Ishikawa (cell line): Measurements from ENCODE around the gene PDZK1IP1.

Source experiments
- CREB1 ChIP-seq: IDR thresholded peaks from 2 replicates; pipeline ENCODE4 v1.6.1; 2012; ENCODE audit warnings: low read depth
- EGR1 ChIP-seq: IDR thresholded peaks from 2 replicates; pipeline ENCODE4 v1.6.1; 2012
- EP300 ChIP-seq: IDR thresholded peaks from 2 replicates; pipeline ENCODE4 v1.6.1; 2012; ENCODE audit warnings: borderline replicate concordance
- FOXM1 ChIP-seq: IDR thresholded peaks from 2 replicates; pipeline ENCODE4 v1.6.1; 2012; ENCODE audit warnings: low read depth, borderline replicate concordance
- NFIC ChIP-seq: IDR thresholded peaks from 2 replicates; pipeline ENCODE4 v1.6.1; 2012
- RAD21 ChIP-seq: IDR thresholded peaks from 2 replicates; pipeline ENCODE4 v1.6.1; 2012; ENCODE audit warnings: low read depth
- REST ChIP-seq: IDR thresholded peaks from 2 replicates; pipeline ENCODE4 v1.6.1; 2012; ENCODE audit warnings: low read depth, mild to moderate bottlenecking
- TAF1 ChIP-seq: IDR thresholded peaks from 2 replicates; pipeline ENCODE4 v1.6.1; 2012; ENCODE audit warnings: low read depth, mild to moderate bottlenecking
- TCF12 ChIP-seq: IDR thresholded peaks from 2 replicates; pipeline ENCODE4 v1.6.1; 2012; ENCODE audit warnings: low read depth
- TEAD4 ChIP-seq: IDR thresholded peaks from 2 replicates; pipeline ENCODE4 v1.6.1; 2012
- YY1 ChIP-seq: IDR thresholded peaks from 2 replicates; pipeline ENCODE4 v1.6.1; 2012; ENCODE audit warnings: low read depth
- ZBTB7A ChIP-seq: IDR thresholded peaks from 2 replicates; pipeline ENCODE4 v1.6.1; 2012; ENCODE audit warnings: low read depth
- TF ChIP-seq, protein P1 (sequence below): IDR thresholded peaks from 2 replicates; pipeline ENCODE4 v1.6.1; 2012
- TF ChIP-seq, protein P2 (sequence below): IDR thresholded peaks from 2 replicates; pipeline ENCODE4 v1.6.1; 2012

The PDZK1IP1 gene

GRCh38 chr1:47178654-47179016 is 11.2 kb downstream of the PDZK1IP1 start:
- TF ChIP-seq EP300, result no peak

GRCh38 chr1:47178020-47178419 is 11.8 kb downstream of the PDZK1IP1 start:
- no peak for TF ChIP-seq TEAD4
- no peak for TF ChIP-seq EP300
- TF ChIP-seq TCF12, result no peak
- no peak for TF ChIP-seq TAF1
- TF ChIP-seq, protein P1, sequence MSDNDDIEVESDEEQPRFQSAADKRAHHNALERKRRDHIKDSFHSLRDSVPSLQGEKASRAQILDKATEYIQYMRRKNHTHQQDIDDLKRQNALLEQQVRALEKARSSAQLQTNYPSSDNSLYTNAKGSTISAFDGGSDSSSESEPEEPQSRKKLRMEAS, result no peak
- TF ChIP-seq REST, result no peak
- no peak for TF ChIP-seq RAD21
- no peak for TF ChIP-seq NFIC
- TF ChIP-seq CREB1, result no peak
- TF ChIP-seq FOXM1, result no peak
- TF ChIP-seq, protein P2, sequence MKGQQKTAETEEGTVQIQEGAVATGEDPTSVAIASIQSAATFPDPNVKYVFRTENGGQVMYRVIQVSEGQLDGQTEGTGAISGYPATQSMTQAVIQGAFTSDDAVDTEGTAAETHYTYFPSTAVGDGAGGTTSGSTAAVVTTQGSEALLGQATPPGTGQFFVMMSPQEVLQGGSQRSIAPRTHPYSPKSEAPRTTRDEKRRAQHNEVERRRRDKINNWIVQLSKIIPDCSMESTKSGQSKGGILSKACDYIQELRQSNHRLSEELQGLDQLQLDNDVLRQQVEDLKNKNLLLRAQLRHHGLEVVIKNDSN, result no peak

- TF ChIP-seq FOXM1 (no peak), RAD21 (peak; percentile 74), TCF12 (no peak)
- TF ChIP-seq, protein P1, result no peak
Measured at GRCh38 chr1:47175227-47175934, 14.5 kb downstream of the PDZK1IP1 start.

GRCh38 chr1:47174656-47175020 is 15.2 kb downstream of the PDZK1IP1 start:
- TF ChIP-seq EP300, result no peak
- no peak for TF ChIP-seq REST
- TF ChIP-seq CREB1, result no peak
- TF ChIP-seq, protein P1, result no peak
- TF ChIP-seq ZBTB7A, result no peak
- TF ChIP-seq TEAD4, result no peak
- no peak for TF ChIP-seq EGR1

GRCh38 chr1:47172782-47173181 is 17.1 kb downstream of the PDZK1IP1 start:
- TF ChIP-seq RAD21 (no peak), EP300 (no peak), YY1 (no peak)
- TF ChIP-seq, protein P2, result no peak

DNA sequence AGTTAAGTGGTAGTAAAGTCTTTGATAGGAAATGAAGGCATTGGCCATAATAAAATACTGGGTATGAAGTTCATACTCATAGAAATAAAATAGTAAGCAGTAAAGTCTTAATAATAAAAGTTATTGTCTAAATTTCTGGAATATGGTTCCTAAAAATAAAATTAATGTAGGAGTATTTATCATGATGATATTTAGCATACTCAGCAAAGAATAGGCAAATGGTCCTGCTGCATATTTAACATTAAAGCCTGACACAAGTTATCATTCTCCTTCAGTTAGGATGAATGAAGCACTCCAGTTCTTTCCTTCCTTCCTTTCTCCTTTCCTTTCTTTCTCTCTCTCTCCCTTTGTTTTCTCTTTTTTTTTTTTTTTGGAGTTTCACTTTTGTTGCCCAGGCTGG is 25.3 kb downstream of the PDZK1IP1 start:
- no peak for TF ChIP-seq EP300
- TF ChIP-seq REST, result no peak
- no peak for TF ChIP-seq RAD21
- TF ChIP-seq CREB1, result no peak
